HepG2 (cell line): ENCODE results near the gene LSM8. TPM values are rescaled to one million over a fixed set of nuclear protein-coding genes. Genes with fewer than 3 reads are reported as not detected.

Experiments
- ASH2L ChIP-seq: fragments of 300-600, 200-600 bp; sonication (generic); IDR thresholded peaks from 2 replicates; pipeline ENCODE4 v1.7.0; 2017; ENCODE audit warnings: low read depth, mild to moderate bottlenecking, moderate library complexity, mixed read lengths, low read length; ENCODE audit not compliant: insufficient read length
- DRAP1 ChIP-seq: IDR thresholded peaks from 2 replicates; pipeline ENCODE4 v1.6.1; 2016; ENCODE audit warnings: missing genetic modification reagents, missing compliant biosample characterization
- ELF4 ChIP-seq: sonication (generic); formaldehyde crosslinking; IDR thresholded peaks from 2 replicates; pipeline ENCODE4 v1.5.0; 2020; ENCODE audit warnings: missing genetic modification reagents, mild to moderate bottlenecking, moderate library complexity, borderline replicate concordance
- KDM3A ChIP-seq: IDR thresholded peaks from 2 replicates; pipeline ENCODE4 v1.6.1; 2018; ENCODE audit warnings: low read depth, missing compliant biosample characterization
- MED8 ChIP-seq: sonication (generic); formaldehyde crosslinking; IDR thresholded peaks from 2 replicates; pipeline ENCODE4 v1.8.1; 2023; ENCODE audit warnings: mild to moderate bottlenecking, missing genetic modification reagents; ENCODE audit not compliant: insufficient replicate concordance
- TP53 ChIP-seq: sonication (generic); formaldehyde crosslinking; conservative IDR thresholded peaks from 2 replicates; pipeline ENCODE4 v1.4.0; 2020; ENCODE audit warnings: missing genetic modification reagents
- ZFAT ChIP-seq: sonication (generic); formaldehyde crosslinking; conservative IDR thresholded peaks from 2 replicates; pipeline ENCODE4 v1.8.1; 2023; ENCODE audit warnings: missing genetic modification reagents, inconsistent platforms
- ZMYM2 ChIP-seq: sonication (generic); formaldehyde crosslinking; IDR thresholded peaks from 2 replicates; pipeline ENCODE4 v1.8.0; 2022; ENCODE audit warnings: mild to moderate bottlenecking, missing genetic modification reagents
- ZNF142 ChIP-seq: sonication (generic); formaldehyde crosslinking; IDR thresholded peaks from 2 replicates; pipeline ENCODE4 v1.4.0; 2020; ENCODE audit warnings: missing genetic modification reagents
- ZNF326 ChIP-seq: sonication (generic); formaldehyde crosslinking; IDR thresholded peaks from 2 replicates; pipeline ENCODE4 v1.4.0; 2020; ENCODE audit warnings: missing genetic modification reagents, borderline replicate concordance
- ZNF430 ChIP-seq: sonication (generic); formaldehyde crosslinking; IDR thresholded peaks from 2 replicates; pipeline ENCODE4 v1.9.0; 2021; ENCODE audit warnings: mild to moderate bottlenecking, missing genetic modification reagents
- ZSCAN9 ChIP-seq: IDR thresholded peaks from 2 replicates; pipeline ENCODE4 v1.6.1; 2016; ENCODE audit warnings: borderline replicate concordance
- polyA plus RNA-seq, 8 experiments: library from polyadenylated mRNA; depleted of rRNA in 3 of 8; stranded (reverse) in 7 of 8; unstranded in 1 of 8; fragments of >200 nt; fragmentation: Illumina TruSeq in 4 of 8; extraction: Trizol in 4 of 8; gene quantifications; 2 replicates each; pipeline versions ENCODE4 v1.2.1 to v1.2.3, GENCODE V29; 2011 to 2016; ENCODE audit warnings: low read depth in 4 of 8, missing spikeins in 1 of 8, mixed read lengths in 1 of 8; ENCODE audit not compliant: insufficient read depth in 1 of 8
- total RNA-seq, 5 experiments: library from RNA; depleted of rRNA; stranded (reverse); fragments of >200 nt; fragmentation: Illumina TruSeq; extraction: Trizol; gene quantifications; 2 replicates each; pipeline ENCODE4 v1.2.3, GENCODE V29; 2016; ENCODE audit warnings: low read depth in 1 of 5
- TF ChIP-seq, protein P1 (sequence below): sonication (generic); formaldehyde crosslinking; IDR thresholded peaks from 2 replicates; pipeline ENCODE4 v1.4.0; 2020; ENCODE audit warnings: mild to moderate bottlenecking, low read depth, missing genetic modification reagents
- TF ChIP-seq, protein P2 (sequence below): sonication (generic); formaldehyde crosslinking; IDR thresholded peaks from 2 replicates; pipeline ENCODE4 v1.4.0; 2020; ENCODE audit warnings: mild to moderate bottlenecking, missing genetic modification reagents
- TF ChIP-seq, protein P3 (sequence below): sonication (generic); formaldehyde crosslinking; IDR thresholded peaks from 2 replicates; pipeline ENCODE4 v1.8.1; 2023; ENCODE audit warnings: missing genetic modification reagents, inconsistent platforms, borderline replicate concordance

The LSM8 gene
- total and polyA plus RNA-seq, 2 of the 13 experiments (the other 11 are each of a cell fraction or from before 2014, with no cell fraction given) = 44.3 to 67.3 TPM

- TF ChIP-seq, protein P1, sequence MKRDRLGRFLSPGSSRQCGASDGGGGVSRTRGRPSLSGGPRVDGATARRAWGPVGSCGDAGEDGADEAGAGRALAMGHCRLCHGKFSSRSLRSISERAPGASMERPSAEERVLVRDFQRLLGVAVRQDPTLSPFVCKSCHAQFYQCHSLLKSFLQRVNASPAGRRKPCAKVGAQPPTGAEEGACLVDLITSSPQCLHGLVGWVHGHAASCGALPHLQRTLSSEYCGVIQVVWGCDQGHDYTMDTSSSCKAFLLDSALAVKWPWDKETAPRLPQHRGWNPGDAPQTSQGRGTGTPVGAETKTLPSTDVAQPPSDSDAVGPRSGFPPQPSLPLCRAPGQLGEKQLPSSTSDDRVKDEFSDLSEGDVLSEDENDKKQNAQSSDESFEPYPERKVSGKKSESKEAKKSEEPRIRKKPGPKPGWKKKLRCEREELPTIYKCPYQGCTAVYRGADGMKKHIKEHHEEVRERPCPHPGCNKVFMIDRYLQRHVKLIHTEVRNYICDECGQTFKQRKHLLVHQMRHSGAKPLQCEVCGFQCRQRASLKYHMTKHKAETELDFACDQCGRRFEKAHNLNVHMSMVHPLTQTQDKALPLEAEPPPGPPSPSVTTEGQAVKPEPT (CRISPR knock-in tag) = no peak
- 0 out of 2 replicates have a peak, but pooled peaks have one; percentile 1 for TF ChIP-seq ZFAT (CRISPR knock-in tag)
- TF ChIP-seq ELF4 (CRISPR knock-in tag) = peak; percentile 82
- TF ChIP-seq, protein P2, sequence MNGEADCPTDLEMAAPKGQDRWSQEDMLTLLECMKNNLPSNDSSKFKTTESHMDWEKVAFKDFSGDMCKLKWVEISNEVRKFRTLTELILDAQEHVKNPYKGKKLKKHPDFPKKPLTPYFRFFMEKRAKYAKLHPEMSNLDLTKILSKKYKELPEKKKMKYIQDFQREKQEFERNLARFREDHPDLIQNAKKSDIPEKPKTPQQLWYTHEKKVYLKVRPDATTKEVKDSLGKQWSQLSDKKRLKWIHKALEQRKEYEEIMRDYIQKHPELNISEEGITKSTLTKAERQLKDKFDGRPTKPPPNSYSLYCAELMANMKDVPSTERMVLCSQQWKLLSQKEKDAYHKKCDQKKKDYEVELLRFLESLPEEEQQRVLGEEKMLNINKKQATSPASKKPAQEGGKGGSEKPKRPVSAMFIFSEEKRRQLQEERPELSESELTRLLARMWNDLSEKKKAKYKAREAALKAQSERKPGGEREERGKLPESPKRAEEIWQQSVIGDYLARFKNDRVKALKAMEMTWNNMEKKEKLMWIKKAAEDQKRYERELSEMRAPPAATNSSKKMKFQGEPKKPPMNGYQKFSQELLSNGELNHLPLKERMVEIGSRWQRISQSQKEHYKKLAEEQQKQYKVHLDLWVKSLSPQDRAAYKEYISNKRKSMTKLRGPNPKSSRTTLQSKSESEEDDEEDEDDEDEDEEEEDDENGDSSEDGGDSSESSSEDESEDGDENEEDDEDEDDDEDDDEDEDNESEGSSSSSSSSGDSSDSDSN (CRISPR knock-in tag) = peak; percentile 87
- peak; percentile 96 for TF ChIP-seq ASH2L
- TF ChIP-seq, protein P3, sequence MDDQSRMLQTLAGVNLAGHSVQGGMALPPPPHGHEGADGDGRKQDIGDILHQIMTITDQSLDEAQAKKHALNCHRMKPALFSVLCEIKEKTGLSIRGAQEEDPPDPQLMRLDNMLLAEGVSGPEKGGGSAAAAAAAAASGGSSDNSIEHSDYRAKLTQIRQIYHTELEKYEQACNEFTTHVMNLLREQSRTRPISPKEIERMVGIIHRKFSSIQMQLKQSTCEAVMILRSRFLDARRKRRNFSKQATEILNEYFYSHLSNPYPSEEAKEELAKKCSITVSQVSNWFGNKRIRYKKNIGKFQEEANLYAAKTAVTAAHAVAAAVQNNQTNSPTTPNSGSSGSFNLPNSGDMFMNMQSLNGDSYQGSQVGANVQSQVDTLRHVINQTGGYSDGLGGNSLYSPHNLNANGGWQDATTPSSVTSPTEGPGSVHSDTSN (CRISPR knock-in tag) = no peak
- peak; percentile 90 for TF ChIP-seq DRAP1
- no peak for TF ChIP-seq ZMYM2 (CRISPR knock-in tag)
- no peak for TF ChIP-seq MED8 (CRISPR knock-in tag)
- TF ChIP-seq KDM3A (CRISPR knock-in tag) = 0 out of 2 replicates have a peak, but pooled peaks have one; percentile 20
- TF ChIP-seq TP53 (CRISPR knock-in tag) = no peak; the same call in 1 of the 2 replicates
- peak; percentile 81; the same call in 1 of the 2 replicates for TF ChIP-seq ZNF430
- TF ChIP-seq ZNF326 (CRISPR knock-in tag) = no peak
- peak; percentile 34; the same call in 1 of the 2 replicates for TF ChIP-seq ZSCAN9 (CRISPR knock-in tag)
- TF ChIP-seq ZNF142 = 0 out of 2 replicates have a peak, but pooled peaks have one; percentile 55
Observed at GRCh38 chr7:118183786-118184564, at the start of gene LSM8 (continued).
